NCI-H2081 treated with DMSO at 0.1 percent for 48 hours (cell line): Measurements from ENCODE around the gene ACBD4.
"Not testable (repeated sequence)": the region's sequence is repeated elsewhere in the genome, so short reads cannot be mapped to it uniquely, and the experiment has no call there.

Experiments
- DNase-seq: peaks from one replicate; lab custom pipeline; 2025; lab: John Stamatoyannopoulos, UW

Gene ACBD4

DNA sequence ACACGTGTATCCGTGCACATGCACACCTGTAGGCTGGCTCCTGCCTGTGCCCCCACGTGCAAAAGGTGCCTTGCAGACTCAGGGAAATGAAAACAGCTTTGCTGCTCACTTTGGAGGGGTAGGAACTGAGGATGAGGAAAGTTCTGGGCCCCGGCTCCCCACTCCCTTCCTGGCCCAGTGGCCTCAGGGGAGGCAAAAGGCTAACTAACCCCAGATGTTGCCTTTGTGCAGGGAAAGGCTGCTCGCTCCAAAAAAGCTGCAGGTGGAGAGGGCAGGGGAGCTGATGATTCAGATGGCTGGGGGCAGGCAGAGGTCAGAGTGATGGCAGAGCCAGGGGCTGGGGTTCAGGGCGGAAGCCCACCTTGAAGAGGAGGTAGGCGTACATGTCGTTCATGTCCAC, 15.5 kb upstream of the ACBD4 start:
- no peak for DNase-seq

DNA sequence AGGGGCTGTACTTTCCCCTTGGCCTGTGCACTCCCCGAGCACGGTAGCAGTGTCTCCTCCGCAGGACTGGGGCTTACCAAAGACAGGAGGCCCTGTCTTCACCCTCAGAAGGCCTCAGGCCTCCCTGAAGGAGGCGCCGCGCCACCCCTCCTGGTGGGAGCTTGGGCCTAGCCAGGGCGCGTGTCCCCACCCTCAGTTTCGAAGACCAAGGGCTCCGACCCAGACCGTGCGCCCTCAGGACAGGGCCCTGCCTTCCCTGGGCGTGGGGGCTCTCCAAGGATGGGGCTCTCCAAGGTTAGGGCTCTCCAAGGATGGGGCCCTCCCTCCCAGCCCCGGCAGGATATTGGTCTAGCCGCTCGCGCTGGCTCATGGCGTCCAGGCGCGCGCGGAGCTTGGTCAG, 14.9 kb upstream of the ACBD4 start:
- DNase-seq = no peak

DNA sequence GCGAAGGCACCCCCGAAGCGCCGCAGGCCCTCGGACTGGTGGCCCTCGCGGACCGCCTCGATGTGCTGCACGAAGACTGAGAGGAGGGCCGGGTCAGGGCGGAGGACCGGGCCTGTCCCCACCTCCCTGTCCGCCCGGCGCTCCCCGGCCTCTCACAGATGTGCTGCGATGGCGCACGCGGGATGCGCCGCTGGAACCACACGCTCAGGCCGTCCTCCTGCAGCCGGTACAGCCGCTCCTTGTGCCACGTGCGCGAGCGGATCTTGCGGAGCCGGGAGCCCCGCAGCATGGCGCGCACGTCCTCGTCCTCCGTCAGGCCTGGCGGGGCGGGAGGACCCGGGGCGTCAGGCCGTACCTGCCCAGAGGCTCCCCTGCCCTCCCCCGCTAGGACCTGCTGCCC, 14.4 kb upstream of the ACBD4 start:
- no peak for DNase-seq

DNA sequence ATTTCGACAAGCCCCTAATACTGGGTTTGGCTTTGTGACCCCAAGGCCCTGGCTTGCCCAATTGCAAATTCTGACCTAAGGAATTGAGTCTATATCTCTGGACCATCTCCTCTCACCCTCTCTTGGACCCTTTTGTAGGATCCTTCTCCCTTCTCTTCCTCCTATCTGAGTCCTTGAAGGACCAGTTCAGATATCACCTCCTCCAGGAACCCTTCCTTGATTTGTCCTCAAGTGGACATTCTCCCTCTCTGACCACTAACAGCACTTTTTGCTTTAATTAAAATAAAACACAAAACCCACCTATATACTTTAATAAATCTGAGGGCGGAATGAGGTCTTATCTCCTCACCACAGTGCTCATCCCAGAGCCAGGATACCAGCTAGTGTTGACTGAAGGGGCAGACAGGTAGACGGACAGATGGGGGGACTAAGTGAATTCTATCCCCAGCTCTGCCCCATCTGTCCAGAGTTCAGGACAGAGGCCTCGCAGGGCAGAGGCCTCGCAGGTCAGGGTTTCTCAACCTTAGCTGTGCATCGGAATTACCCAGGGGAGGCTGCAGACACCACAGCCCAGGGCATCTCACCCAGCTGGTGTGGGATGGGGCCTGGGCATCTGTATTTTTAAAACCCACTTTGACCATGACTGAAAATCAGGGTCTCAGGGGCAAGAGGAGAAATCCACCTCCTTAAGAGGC, 12.3 kb upstream of the ACBD4 start:
- no peak for DNase-seq

DNA sequence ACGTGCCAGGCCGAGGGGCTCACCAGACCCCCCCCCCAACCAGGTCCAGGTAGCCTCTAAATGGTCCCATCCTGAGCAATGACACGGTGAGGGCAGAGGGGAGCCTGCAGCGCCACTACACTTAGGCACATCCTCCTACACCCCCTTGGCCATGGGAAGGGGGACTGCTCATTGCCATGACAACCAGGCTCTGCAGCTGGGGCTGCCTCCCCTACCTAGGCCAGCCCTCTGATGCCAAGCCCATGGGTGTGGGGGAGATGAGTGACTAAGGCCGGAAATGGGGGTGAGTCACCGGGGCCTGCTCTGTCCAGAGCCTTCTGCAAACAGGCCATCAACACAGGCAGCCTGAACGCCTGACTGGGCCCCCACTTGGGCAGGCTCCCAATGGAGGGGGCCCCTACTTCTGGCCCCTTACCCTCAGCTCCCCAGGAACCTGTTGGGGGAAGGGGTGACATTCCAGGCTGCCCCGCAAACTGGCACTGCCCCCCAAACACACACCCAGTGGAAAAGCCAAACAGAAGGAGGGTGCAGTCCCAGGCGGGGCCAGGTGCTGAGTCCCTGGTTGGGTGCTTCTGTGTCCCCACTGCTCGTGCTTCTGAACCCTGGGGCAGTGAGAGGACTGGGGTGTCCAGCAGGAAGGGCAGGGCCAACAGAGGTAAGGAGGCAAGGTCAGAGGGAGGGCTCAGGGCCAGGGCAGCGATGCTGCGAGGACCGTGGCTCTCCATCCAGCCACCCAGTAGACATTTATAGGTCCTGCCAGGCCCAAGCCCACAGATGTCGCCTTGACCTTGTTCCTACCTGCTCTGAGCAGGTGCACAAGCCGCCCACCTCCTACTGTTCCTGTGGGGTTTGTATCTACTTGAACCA, 11.3 kb upstream of the ACBD4 start:
- no peak for DNase-seq

DNA sequence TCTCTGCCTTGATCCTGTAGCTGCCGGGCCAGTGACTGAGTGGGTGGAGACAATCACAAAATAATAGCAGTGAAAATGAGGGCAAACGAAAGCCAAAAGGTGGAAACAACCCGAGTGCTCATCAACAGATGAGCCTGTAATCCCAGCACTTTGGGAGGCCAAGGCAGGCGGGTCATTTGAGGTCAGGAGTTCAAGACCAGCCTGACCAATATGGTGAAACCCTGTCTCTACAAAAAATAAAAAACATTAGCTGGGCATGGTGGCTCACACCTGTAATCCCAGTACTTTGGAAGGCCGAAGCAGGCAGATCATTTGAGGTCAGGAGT, 10.7 kb upstream of the ACBD4 start:
- not testable (repeated sequence) for DNase-seq

DNA sequence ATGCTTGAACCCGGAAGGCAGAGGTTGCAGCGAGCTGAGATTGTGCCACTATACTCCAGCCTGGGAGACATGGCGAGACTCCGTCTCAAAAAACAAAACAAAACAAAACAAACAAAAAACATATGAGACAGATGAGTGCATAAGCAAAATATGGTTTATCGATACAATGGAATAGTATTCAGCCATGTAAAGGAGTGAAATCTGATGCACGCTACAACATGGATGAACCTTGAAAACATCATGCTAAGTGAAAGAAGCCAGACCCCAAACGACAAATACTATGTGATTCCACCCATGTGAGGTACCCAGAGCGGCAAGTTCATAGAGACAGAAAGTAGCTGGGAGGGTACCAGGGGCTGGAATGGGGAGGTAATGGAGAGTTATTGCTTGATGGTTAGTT, 10.0 kb upstream of the ACBD4 start:
- no peak for DNase-seq

DNA sequence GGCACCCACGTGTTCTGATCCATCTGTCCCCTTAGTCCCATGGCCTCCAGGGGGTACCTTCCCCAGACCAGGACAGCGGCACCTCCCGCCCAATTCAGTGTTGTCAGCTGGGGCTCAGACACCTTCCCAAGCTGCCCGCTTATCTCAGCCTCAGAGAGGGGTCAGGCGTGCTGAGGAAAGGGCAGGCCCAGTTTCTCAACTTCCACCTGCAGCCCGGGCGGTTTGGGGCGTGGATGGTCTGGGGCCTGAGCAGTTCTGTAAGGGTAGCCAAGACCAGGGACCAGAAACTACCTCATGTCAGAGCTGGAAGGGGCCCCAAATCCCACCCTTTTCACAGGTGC, 8.3 kb upstream of the ACBD4 start:
- no peak for DNase-seq

DNA sequence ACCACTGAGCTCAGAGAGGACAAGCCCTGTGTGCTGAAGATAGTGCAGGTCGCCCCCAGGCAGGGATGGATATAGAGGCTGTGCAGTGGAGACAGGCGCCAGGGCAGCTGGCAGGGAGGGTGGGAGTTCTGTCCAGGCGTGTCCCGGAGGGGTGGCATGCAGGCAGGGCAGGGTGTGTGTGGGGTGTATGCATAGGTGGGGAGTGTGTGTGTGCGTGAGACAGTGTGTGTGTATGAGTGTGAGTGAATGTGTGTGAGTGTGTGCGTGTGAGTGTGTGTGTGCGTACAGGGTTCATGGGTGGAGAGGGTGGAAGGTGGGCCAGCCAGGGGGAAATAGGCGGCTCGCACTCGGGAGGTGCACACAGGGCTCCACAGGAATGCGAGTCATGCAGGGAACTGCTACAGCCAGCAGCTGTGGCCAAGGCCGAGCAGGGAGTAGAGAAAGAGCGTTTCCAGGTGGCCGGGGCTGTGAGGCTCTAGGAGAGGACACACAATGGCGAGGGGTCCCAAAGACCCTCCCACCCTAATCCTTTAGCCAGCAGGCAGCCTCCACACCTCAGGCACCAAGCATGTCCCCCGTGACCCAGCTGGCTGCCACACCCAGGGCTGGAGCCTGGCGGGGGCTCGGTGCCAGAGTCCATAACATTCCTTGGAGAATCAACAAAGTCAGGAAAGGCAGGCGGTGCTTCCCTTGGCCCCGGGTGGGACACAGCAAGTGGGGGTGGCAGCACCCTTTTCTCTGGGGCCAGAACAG, 7.8 kb upstream of the ACBD4 start:
- no peak for DNase-seq

DNA sequence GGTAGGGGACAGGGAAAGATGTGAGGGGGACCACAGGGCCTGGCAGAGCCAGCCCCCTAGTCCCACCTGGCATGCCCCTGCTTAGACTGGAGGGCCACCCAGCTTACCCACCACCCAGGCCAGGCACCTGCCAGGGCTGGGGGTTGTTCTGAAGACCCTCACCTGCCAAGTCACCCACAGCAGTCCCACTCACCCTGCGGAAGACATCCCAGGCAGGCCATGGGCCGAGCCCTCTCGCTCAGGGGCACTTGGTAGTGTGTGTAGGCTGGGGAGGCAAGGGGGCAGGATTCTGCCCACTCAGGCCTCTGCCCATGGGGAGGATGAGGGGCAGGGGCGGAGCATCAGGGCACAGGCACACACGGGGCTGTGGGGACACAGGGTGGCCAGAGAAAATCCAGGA, 7.2 kb upstream of the ACBD4 start:
- no peak for DNase-seq

DNA sequence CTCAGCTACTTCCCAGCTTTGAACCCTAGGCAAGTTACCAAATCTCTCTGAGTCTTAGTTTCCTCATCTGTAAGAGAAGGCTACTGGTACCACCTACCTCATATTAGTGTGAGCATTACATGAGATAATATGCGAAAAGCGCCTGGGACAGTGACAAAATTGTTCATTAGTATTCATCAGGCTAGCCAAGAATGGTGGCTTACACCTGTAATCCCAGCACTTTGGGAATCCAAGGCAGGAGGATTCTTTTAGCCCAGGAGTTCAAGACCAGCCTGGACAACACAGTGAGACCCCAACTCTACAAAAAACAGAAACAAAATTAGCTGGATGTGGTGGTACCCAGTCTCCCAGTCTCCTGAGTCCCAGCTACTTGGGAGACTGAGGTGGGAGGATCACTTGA, 6.5 kb upstream of the ACBD4 start:
- no peak for DNase-seq

DNA sequence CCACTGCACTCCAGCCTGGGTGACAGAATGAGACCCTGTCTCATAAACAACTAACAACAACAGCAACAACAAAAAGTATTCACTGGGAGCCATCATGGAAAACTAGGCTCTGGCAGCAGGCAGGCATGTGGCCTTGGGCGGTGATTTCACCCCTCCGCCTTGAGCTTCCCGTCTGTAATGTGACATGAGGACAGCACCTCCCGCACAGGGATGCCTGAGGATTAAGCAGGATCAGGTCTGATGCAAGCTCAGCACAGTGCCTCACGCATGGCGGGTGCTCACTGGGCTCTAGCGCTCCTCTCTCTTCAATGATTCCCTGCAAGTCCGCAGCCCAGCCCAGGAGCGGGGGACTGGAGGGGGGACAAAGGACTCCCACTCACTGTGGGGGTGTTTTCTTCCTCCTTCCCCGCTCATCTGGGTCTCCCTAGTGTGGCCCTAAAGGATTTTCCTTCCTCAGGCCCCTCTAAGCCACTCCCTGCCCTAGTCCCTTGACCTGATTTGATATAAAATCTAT, 6.0 kb upstream of the ACBD4 start:
- no peak for DNase-seq

DNA sequence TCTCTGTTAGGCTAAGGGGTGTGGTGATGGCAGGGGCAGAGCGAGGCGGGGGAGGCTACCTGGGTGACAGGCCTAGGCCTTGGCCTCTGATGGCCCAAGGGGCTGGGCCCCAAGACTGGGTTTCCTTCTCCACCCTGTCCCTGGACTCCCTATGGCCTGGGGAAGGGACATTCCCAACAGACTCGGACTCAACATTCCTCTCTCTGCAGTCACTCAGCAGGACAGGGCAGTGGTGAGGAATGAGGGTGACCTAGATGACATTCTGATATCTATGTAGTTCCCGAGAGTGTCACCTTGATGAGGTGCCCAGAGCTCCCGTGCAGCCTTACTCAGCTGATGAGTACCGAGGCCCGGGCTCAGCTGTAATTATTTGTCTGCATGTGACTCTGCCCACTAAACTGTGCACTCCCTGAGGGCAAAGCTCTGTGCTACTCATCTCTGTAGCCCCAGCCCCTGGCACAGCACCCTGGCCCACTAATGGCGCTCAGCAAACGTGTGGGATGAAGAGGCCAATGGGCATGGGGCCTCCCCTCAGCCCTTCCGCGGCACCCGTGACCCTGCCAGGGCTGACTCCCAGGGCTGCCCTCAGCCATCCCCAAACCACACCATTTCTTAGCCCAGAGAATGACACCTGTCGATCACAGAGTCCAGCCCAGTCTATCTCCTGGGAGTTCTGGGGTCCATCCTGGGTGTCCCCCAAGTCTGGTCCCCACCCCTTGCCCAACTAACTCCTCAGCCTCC, 5.4 kb upstream of the ACBD4 start:
- DNase-seq = no peak

DNA sequence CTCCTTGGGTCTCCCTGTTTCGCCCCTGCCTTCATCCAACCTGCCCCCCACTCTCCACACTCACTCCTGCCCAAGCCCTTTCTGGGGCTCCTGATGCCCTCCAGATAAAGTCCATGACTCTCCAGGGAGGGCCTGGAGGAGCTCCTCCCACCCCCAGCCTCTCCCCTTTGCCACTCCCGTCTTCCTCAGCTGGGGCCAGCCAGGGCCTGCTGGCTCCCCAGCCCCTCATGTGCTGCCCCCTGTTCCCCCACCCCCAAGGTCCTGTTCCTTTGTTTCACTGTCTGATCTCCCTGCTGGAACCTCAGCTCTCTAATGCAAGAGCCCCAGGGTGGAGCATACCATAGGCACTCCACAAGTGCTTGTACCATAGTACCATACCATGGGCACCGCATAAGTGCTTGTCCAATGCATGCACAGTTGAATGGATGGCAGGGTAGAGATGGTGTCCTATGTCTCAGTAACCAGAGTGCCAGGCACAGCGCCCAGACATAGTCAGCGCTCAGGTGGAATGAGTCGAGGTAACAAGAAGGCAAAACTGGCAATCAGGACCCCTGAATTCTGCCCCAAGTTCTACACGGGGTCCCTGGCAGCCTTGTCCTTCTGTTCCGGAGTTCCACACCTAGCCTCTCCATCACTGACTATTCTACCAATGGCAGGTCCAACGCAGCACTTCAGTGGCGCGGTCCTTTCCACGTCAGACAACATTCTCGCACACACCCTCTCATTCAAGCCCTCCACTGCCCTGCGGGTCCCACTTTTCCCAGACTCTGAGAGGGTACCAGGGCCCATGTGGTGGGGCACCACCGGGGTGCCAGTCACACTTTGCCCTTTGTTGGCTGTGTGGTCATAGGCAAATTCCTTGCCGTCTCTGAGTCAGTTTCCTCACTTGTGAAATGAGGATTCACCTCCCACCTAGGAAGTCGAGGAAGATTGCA, 4.5 kb upstream of the ACBD4 start:
- no peak for DNase-seq

DNA sequence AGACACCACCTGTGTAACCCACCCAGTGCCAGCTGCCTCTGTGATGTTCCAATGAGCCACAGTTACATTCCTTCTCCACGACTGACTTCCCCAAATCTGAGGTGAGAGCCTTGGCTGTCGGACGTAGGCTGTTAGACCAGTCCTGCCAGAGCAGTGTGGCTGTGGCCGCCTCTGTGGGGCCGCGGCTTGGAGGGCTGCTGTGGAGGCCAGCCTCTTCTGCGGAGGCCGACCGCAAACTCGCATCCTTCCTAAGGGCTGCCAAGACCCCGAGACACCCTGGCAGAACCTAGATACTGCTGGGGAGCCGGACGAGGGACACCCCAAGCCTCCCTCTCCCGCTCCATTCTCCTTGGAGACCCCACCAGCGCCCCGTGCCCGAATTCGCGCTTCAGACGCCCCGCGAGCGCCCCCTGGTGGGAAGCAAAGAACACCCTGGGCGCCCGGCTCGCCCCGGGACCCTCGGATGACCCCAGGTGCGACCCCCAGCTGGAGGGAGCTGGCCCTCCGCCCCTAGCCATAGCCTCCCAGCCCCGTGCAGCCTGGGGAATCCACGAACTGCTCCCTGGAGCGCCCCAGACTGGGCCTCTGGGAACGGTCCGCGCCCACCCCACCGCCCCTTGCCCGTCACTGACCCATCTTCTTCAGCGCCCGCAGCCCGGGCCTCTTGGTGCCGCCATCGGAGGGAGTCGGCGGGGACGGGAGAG, 3.7 kb upstream of the ACBD4 start:
- DNase-seq = no peak

DNA sequence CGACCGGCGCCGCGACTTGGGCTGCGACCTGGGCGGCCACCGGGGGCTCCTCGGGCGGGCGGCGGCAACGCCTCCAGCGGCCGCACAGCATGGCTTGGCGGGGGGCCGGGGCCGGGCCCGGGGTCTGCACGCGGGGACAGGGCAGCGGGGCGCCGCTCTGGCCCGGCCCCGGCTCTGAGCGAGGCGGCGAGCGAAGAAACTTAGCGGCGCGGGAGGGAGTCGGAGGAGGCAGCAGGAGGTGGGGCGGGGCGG, 3.2 kb upstream of the ACBD4 start, which contains the start of gene PLCD3:
PLCD3 (minus strand) TSS at position 196 of the 252 bp plus-strand sequence; CDS start at position 91, 105 bp downstream.
- no peak for DNase-seq

DNA sequence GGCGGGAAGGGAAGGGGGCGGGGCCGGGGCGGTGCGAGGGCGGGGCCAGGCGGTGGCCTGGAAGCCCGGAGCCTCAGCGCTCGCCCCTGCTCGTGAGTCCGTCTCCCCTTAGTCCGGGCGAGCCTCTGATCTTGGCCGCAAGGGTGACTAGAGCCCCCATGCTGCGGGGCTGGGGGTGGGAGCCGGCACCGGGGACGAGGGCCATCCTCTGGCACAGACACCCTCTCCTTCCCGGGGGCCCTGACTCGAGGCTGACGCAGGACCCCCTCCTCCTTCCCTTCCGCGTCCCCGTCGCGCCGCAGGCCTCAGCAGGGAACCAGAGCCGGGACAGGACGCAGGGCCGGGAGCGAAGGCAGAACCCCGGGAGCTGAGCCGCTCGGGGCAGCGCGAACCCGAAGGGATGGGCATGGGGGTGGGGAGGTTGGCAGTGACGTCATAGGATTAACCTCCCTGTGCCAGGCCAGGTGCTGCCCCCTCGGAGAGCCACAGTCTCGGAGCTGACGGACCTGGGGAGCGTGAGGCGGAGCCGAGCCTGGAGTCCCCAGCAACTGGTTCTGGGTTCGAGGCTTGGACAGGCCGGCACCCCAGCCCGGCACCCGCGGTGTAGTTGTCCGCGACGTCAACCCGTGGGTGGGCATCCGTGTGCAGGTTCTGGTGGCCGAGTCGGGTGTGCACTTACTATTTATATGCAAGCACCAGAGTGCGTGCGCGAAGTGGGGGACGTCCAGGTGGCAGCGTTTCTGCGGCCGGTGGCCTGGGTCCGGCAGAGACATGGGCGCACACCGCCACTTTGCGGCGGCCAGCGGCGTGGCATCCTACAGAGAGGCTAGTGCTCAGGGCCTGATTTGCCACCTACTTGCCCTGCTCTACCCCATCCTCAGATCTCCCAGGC, 2.7 kb upstream of the ACBD4 start:
- DNase-seq = no peak

DNA sequence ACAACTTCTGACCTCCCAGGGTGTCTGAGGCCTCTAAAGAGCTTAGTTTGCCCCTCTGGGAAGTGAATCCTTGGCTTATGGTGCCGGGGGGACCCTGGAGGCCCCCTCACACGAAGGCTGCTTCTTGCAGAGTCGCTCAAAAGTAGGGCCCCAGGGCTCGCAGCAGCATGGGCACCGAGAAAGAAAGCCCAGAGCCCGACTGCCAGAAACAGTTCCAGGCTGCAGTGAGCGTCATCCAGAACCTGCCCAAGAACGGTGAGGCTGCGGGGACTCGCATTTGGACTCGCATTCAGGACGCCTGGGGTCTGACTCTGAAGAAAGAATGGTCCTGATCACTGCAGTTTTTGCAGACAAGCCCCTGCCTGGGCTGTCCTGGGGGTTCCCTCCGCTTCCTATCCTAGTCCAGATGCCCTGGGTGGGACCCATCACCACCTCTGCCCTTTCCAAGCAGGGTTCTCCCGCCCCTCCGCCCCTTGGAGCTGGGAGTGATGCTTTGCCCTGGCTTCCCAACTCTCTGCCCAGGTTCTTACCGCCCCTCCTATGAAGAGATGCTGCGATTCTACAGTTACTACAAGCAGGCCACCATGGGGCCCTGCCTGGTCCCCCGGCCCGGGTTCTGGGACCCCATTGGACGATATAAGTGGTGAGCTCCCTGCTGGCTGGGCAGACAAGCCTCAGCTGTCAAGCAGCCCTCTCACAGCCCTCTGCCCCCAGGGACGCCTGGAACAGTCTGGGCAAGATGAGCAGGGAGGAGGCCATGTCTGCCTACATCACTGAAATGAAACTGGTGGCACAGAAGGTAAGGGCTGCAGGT, 698 bp downstream of the ACBD4 start:
- no peak for DNase-seq
